GM21515 (cell line): ENCODE measurements around the gene DNAJC28.
"Not testable (repeated sequence)": the region's sequence is repeated elsewhere in the genome, so short reads cannot be mapped to it uniquely, and the experiment has no call there.

ENCODE experiments used
- ATAC-seq: cut with Tn5 transposase; IDR thresholded peaks from one replicate; pipeline ENCODE4 v1.9.1; 2021; ENCODE audit not compliant: unreplicated experiment

Gene DNAJC28

GRCh38 chr21:33491373-33492102 is at the start of gene DNAJC28:
Gene DNAJC28 (minus strand): TSS chr21:33491716. CDS start chr21:33489393, 2,323 bp downstream.
- peak; percentile 96 for ATAC-seq

DNA sequence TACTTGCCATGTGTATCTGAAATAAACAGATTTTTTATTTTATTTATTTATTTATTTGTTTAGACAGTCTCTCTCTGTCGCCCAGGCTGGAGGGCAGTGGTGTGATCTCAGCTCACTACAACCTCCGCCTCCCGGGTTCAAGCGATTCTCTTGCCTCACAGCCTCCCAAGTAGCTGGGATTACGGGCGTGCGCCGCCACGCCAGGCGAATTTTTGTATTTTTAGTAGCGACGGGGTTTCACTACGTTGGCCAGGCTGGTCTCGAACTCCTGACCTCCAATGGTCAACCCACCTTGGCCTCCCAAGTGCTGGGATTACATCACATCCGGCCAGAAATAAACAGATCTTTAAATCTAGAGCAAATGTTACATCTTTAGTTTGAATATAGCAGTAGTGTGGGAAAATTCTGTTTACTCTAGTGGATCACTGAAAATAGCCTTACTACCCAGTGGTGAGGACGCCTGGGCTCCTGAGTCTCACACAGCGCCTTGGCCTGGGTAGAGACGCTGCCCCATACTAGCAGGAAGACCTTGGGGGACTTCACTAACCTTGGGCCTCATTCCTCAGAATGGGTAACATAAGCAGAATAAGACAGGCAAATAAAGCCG is 49.7 kb upstream of the DNAJC28 start:
- no peak for ATAC-seq

GRCh38 chr21:33540711-33541104 is 49.2 kb upstream of the DNAJC28 start:
- ATAC-seq: no peak

GRCh38 chr21:33539616-33540015 is 48.1 kb upstream of the DNAJC28 start:
- ATAC-seq: no peak

DNA sequence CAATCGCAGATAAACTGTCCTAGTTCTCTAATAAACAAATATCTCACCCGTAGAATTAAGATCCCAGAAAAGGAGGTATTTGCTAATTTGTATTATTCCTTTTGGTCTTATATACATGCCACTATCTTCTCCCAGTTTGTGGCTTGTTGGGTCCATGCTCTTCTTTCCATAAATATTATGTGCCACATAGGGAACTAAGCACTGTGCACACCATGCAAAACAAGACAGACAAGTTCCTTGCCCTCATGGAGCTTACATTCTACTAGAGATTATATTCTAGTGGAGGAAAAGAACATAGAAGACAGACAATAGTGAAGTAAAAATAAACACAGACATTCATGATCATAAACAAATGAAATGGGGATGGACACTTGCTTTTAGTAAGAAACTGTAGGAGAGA is 45.7 kb upstream of the DNAJC28 start:
- no peak for ATAC-seq

DNA sequence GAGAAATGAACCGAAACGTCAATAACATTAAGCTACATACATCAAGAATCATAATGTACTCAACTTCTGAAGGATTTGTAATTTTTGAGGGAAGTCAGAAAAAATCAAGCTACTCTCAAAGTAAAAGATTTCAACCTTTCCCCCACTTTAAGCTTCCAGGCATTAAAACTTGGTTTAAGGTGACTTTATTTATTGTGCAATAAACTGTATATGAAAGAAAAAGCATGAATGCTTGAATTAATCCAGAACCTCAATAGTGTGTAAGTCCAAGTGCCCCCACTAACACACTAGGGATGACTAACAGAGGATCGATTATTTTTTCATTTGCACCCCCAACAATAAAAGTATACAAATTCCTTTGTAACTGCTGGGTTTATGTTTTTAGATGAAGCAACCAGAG is 39.5 kb upstream of the DNAJC28 start:
- ATAC-seq: no peak

DNA sequence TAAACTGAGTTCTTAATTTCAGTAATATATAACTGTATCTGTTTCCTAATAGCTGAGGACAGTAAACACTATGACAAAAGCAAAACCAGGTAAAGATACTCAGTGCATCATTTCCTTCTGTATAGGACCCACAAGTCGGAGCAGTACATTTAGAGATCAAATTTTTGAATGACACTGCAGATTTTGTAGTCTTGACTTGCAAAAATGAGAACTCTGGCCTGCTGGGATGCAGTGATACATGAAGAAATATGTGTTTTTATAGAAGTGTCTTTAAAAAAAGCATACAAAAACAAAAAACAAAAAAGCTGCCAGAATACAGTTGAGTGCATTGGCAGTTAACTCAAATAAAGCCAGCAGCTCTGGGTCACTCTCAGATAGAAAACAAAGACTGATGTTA is 31.4 kb upstream of the DNAJC28 start:
- ATAC-seq: no peak

DNA sequence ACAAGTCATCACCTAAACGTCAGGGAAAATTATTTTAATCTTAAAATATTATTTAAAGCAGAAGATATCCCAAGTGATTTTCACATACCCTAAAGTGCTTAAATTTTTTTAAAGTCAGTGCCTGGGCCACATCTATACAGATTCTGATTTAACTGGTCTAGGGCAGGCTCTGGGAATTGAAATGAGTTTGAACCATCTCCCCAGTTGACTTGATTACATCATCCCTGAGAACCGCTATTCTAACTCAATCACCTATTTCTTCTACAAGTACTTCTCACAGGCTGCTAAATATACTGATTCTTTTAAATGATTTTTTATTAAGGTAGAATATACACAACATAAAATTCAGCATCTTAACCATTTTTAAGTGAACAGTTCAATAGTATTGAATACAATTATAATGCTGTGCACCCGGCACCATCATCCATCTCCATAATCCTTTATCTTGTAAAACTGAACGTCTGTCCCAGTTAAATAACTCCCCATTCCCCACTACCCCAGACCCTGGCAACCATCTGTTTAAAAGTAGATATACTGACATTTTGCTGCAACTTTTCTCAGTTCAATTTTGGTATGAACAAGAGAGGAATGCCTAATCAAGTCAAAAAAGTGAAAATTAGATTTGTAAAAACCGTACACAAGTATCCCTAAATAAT is 30.9 kb upstream of the DNAJC28 start:
- no peak for ATAC-seq

DNA sequence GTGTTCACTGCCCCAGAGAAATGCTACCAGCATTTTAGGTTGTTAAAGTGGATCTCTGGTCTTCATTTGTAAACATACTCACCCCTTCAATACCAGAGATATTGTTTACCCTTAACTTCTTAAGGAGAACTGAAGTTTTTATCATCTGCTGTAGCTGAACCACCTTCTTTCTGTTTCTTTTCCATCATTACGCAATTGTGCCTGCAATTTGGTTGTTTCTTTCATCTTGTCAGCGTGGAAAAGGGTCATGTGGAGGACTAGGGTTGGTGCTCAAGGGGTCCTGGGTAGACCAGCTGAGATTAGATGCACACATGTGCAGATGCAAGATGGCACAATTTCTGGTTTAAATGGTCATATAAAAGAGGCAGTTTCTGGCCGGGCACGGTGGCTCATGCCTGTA is 27.4 kb upstream of the DNAJC28 start:
- ATAC-seq: no peak

- no peak for ATAC-seq
Measured at GRCh38 chr21:33514229-33514628, 22.7 kb upstream of the DNAJC28 start.

DNA sequence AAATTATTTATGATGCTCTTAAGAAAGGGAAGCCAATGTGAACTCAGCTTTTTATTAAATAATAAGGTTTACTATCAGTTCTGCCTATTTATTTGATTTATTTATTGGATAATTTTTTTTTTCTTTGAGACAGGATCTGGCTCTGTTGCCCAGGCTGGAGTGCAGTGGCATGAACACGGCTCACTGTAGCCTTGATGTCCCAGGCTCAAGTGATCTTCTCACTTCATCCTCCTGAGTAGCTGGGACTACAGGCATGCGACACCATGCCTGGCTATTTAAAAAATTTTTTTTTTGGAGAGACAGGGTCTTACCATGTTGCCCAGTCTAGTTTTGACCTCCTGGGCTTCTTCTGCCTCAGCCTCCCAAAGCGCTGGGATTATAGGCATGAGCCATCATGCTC is 21.0 kb upstream of the DNAJC28 start:
- ATAC-seq: no peak

- ATAC-seq: no peak
Measured at GRCh38 chr21:33511639-33512038, 20.1 kb upstream of the DNAJC28 start.

- no peak for ATAC-seq
Measured at GRCh38 chr21:33510826-33511225, 19.3 kb upstream of the DNAJC28 start.

- ATAC-seq: not testable (repeated sequence)
Measured at GRCh38 chr21:33507003-33507402, 15.5 kb upstream of the DNAJC28 start.

GRCh38 chr21:33505833-33506232 is 14.3 kb upstream of the DNAJC28 start:
- no peak for ATAC-seq

GRCh38 chr21:33496345-33496744 is 4.8 kb upstream of the DNAJC28 start:
- no peak for ATAC-seq

DNA sequence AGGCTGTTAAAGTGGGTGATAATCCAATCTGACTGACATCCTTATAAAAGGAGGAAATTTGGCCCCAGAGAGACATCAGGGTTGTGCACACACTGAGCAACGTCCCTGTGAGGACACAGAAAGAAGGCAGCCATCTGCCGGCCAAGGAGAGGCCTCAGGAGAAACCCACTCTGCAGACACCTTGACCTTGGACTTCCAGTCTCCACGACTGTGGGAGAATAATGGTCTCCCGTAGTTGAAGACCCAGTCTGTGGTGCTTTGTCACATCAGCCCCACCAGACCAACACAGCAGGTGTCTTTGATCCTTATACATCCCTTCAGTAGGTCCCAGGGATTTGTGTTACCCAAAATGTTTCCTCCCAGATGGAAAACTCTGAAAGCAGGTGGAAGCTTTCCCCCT is 4.2 kb upstream of the DNAJC28 start:
- no peak for ATAC-seq

DNA sequence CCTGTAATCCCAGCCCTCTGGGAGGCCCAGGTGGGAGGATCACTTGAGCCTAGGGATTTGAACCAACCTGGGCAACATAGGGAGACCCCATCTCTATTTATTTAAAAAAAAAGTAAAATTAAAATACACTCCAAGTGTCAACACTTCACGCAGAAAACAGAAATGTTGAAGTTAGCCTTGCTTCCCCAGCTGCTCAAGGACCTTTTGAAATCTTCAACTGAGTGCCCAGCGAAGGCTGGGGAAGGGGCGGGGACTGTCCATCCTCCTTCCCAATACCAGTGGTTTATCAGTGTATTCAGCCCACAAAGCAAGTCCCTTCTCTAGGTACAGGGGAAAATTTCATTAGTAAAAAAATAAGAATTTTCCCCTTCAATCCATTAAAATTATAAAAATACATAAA is 2.2 kb upstream of the DNAJC28 start:
- ATAC-seq: no peak

- no peak for ATAC-seq
Measured at GRCh38 chr21:33492571-33492970, 1.1 kb upstream of the DNAJC28 start.

GRCh38 chr21:33490991-33491372 is 534 bp downstream of the DNAJC28 start:
- peak; percentile 3 for ATAC-seq

GRCh38 chr21:33488936-33489335 is 2.6 kb downstream of the DNAJC28 start:
- ATAC-seq: no peak

- ATAC-seq: no peak
Measured at GRCh38 chr21:33487996-33488395, 3.5 kb downstream of the DNAJC28 start.
